GM18858 (cell line): Measurements from ENCODE around the gene CCP110.

Experiments used
- ATAC-seq: cut with Tn5 transposase; IDR thresholded peaks from one replicate; pipeline ENCODE4 v1.9.1; 2021; ENCODE audit not compliant: unreplicated experiment

The CCP110 gene

DNA sequence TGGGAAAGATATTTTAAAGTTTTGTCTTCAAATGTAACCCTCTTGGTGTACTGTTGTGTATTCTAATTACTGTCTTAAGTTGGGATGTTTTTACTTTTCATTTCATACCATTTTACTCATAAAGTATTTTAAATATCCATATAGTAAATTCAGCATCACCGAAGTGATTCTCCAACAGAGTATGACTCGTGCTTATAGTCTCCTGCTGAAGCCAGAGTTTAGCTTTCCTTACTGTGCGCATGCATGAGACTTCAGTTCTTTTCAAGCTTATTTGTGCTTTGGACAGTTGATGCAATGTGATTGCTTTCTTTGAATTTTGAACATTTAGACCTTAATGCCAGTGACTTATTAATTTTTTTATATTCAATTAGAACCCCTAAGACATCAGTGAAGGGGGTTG is 24.4 kb downstream of the CCP110 start:
- ATAC-seq, result no peak

DNA sequence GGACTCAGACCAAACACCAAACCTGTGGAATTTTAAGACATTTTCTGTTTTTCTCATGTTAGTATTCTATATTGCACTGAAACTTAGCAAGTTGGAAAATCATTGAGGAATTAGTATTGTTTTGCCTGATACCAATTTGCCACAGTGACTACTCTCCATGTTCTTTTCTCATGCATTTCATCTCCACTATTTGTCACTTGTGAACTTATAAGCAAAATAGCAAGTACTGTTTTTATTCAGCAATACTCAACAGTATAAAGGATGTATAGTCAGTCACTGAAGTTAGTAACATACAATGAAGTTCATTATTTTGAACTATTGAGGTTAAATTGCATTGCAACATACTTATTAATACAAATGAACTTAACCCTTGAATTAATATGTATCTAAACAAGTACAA is 25.9 kb downstream of the CCP110 start:
- no peak for ATAC-seq

DNA sequence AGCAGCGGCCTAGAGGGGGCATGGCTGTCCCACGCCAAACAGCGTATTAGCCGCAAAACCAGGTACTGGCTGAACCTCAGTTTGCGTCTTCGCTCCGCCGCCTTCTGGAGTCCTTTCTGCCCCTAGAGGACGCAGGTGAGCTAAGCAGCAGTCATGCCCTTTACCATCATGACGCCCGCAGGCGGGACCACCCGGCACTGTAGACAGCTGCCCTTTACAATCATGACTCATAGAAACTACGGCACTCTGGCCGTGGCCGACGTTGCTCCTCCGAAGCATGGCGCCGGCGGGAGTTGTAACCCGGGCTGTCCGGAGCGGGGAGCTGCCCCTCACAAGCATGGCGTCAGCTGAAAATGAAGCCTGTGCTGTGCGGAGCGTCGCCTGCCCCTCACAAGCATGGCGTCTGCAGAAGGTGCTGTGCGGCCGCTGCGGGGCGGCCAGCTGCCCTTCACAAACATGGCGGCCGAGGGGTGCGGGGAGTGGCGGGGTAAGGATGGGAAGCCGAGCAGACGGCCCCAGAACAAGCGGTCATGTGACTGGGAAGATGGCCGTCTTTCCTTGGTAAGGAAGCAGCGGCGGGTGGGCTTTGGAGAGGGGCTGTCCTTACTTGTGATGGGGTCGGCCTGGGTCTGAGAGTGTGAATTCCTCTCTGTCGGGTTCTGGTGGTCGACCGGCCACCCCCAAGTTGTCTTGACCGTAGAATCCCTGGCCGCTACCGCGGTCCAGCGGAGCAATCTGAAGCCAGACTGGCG is 31.6 kb downstream of the CCP110 start, which contains the start of gene VPS35L:
VPS35L (plus strand) TSS at position 518 of the 752 bp plus-strand sequence; CDS start at position 545, 27 bp downstream.
- ATAC-seq, result peak; percentile 88

DNA sequence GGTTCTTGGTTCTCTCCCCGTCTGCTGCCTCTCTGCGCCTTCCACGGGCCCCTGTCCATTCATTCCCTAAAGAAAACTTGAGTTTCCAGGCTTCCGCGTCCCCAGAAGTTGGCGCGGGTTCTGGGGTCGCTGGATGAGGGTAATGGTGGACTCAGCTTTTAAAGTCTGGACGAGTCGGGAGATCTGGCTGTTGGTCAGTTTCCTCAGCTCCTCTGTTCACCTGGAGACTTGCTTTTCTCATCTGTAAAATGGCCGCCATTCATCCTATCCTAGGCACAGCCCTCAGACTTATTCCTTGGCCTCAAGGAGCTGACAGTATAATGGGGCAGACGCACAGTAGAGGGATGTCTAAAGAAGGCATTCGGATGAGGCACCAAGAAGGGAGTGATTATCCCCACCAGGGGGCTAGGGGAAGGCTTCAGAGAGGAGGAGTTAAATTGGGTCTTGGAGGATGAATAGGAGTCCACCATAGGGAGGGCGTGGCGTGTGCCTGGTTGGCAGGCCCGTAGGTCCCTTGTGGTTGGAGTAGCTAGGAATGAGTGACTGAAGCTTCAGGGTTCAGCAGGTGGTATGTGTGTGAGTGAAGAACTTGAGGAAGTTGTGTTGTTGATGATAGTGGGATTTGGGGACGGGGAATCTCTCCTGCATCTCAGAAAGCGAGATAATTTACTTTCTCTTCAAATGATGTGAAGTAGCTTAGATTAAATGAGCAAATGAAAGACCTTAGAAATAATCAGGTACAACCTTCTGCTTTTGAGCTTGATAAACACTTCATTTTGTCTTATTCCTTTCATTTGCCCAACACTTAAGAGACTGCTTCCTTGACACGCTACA is 32.4 kb downstream of the CCP110 start:
- ATAC-seq, result no peak

DNA sequence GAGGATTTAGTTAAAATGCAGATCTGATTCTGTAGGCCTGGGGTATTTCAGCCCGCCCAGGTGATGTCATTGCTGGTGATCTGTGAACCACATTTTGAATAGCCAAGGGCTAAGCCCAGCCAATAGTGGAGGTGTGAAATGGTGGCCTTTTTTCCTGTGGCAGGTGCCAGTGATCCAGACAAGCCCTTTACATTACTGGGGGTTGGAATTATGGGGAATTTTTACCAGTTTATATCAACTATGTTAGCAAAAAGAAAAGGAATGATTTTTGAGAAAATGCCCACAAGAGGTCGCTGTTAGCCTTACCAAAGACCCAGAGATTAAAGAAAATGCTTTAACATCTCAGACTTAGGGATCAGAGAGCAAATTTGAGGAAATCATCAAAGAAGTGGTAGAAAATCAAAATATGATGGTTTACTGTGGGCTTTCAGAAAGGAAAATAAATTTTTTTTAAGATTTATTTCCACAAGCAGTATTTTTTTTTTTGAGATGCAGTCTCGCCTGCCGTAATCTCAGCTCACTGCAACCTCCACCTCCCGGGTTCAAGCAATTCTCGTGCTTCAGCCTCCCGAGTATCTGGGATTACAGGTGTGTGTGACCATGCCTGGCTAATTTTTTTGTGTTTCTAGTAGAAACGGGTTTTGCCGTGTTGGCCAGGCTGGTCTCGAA is 35.6 kb downstream of the CCP110 start:
- no peak for ATAC-seq

DNA sequence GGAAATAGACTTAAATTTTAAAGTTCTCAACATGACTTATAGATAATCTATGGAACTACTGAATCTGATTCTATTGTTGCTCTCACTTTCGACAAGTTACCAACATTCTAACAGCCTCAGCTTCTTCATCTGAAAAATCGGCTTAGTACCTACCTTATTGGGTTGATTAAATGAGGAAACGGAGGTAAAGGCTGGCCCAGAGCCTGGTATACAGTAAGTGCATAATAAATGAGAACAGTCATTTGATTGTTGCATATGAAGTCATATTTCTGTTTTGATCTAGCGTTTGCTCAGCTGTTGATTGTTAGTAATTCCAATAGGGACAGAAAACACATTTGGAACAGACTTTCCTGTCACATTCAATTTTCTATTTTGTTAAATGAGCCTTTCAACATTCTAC is 36.3 kb downstream of the CCP110 start:
- no peak for ATAC-seq

DNA sequence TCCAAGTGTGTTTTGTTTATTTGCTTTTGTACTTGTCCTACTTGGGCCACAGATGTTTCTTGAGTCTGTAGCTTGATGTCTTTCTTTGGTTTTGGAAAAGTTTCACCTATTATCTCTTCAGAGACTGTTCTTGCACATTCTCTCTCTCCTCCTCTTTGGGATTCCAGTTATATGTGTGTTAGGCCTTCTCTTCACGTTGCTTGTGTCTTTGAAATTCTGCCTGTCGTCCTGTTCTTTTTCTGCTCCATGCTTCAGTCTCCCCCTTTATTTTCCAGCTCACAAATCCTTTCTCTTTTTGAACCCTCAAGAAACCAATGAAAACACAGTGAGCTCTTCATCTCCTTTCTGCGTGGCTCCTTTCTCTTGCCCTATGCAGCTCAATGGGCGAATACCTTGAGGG is 39.6 kb downstream of the CCP110 start:
- no peak for ATAC-seq

DNA sequence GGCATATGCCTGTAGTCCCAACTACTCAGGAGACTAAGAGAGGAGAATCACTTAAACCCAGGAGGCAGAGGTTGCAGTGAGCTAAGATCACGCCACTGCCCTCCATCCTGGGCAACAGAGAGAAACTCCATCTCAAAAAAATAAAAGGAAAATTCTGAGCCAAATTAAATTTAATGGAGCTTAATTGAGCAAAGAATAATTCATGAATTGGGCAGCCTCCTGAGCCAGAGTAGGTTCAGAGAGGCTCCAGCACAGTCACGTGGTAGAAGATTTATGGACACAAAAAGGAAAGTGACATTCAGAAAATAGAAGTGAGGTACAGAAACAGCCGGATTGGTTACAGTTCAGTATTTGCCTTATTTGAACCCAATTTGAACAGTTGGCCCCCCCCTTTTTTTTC is 42.6 kb downstream of the CCP110 start:
- ATAC-seq, result no peak

DNA sequence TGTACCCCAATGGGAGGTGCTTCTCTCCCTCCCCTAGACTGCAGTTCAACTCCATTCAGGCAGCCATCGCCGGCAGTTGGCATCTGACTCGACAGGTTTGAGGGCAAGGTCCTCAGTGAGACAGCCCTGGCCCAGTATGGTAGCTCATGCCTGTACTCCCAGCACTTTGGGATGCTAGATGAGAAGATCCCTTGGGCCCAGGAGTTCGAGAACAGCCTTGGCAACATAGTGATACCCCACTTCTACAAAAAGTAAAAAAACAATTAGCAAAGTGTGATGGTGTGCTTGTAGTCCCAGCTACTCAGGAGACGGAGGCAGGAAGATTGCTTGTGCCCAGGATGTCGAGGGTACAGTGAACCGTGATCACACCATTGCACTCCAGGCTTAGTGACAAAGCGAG is 43.8 kb downstream of the CCP110 start:
- no peak for ATAC-seq

DNA sequence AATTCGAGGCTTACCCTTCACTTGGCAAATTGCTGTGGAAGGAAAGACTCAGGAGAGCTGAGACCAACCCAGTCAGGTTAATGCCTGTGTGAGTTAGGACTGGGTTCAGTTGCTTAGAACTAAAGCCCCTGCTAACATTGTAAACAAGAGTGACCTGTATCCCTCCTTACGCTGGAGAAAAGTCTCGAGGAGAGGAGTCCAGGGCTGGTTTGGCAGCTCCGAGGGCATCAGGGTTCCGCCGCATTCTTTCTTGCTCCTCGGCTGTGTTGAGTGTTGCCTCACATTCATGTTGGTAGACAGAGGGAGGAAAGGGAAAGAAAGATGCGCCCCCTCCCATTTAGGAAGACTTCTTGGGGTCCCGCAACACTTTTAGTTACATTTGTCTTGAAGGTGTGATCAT is 50.3 kb downstream of the CCP110 start:
- no peak for ATAC-seq

DNA sequence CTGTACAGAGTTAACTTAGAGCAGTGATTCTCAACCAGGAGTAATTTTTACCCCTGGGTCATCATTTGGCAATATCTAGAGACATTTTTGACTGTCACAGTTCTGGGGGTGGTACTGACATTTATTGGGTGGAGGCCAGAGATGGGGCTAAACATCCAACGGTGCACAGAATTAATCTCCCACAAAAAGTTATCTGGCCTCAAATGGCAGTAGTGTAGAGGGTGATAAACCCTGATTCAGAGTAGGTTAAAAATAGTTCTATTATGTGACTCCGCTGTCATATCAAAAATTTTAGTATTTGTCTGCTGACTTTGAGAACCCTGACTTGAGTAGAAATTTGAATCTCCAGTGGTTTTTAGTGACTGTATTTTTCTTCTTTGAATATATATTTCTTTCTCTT is 50.9 kb downstream of the CCP110 start:
- no peak for ATAC-seq

DNA sequence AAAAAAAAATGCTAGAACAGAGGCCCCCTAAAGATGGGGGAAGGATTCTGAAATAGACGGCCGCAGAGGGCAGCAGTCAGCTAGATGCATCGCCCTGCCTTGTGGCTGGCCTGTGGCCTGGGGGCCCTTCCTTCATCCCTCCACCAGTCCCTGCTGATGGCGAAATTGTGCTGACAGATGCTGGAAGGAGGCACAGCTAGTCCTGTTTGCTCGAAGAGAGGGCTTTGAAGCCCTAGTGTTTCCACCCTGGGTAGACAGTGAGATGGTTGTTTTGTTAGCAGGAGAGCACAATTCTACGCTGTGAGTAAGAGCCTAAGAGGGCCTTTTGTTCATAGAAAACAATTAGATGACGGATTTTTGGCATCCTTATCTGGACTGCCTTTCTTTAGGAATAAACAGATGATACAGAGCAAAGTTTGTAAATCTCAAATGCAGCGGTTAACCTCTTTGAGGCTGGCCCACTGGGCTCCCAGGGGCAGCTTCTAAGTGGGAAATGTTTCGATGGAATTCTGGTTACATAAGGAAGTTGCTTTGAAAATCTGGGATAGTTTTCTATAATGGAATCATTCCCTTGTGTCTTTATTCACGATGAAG is 54.7 kb downstream of the CCP110 start:
- ATAC-seq, result no peak

DNA sequence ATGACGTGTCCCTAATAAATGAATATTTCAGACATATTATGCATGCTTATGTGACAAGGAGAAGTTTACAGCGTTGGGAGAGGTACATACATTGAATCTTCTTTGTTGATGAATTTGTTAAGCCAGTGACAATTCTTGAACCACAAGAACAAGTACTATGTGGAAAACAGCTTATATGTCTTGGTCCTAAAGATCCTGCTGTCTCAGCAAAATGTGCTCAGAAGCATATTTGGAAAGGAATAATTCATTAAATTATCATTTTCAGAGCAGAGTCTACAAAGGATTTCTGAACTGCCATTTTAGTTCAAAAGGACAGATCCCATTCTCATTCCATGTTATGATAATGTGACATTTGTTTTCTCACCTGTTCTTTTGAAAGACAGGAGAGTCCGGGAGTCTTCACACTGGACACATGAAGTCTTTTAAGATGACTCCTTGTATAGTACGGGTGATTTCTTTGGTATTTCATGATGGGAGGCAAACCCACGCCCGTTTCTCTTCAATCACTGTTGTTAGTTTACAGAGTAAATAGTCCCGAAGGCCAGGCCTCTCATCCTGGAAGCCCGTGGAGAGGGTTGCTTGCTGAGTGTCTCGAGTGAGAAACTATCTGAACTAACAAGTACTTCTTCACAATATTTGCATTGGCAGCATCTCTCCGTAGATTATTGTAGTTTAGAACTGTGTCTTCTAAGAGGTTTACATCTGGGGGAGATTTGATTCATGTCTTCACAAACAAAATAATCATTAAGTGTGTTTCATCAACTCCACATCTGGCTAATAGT is 58.5 kb downstream of the CCP110 start:
- ATAC-seq, result no peak

DNA sequence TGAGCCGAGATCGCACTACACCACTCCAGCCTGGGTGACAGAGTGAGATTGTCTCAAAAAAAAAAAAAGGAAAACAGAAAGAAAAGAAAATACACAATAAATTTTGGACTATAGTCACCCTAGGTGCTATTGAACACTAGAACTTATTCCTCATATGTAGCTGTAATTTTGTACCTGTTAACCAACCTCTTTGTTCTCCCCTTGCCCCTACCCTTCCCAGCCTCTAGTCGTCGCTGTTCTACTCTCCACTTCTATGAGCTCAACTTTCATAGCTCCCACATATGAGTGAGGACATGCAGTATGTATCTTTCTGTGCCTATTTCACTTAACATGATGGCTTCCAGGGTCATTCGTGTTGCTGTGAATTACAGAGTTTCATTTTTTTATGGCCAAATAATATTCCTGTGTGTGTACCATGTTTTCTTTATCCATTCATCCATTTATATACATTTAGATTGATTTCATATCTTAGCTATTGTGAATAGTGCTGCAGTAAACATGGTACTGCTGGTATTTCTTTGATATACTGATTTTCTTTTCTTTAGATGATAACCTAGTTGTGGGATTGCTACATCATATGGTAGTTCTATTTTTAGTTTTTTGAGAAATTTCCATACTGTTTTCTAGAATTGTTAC is 60.0 kb downstream of the CCP110 start:
- ATAC-seq, result no peak

DNA sequence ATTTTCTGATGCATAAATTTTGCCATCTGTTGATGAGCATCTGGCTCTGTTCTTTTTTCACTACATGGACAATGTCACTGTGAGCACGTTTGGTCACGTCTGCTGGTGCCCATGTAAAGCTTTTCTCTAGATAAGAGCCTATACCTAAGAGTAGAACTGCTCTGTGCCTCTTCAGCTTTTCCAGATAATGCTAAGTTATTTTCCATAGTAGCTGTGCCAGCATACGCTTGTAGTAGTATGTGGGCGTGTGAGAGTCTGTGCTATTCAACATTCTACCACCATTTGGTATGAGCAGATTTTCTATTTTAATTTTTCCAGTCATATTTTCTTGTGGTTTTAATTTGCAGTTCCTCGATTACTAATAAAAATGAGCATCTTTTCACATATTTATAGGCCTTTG is 64.9 kb downstream of the CCP110 start:
- ATAC-seq, result no peak

DNA sequence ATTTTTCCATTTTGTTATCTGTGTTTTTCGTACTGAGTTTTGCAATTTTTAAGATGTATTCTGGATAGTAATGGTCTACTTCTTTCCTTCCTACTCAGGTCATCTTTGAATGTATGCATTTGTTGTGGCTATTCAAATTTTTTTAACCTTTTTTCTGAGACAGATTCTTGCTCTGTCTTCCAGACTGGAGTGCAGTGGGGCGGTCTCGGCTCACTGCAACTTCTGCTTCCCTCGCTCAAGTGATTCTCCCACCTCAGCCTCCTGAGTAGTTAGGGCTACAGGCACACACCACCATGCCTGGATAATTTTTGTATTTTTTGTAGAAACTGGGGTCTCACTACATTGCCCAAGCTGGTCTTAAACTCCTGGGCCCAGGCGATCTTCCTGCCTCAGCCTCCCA is 65.4 kb downstream of the CCP110 start:
- no peak for ATAC-seq

DNA sequence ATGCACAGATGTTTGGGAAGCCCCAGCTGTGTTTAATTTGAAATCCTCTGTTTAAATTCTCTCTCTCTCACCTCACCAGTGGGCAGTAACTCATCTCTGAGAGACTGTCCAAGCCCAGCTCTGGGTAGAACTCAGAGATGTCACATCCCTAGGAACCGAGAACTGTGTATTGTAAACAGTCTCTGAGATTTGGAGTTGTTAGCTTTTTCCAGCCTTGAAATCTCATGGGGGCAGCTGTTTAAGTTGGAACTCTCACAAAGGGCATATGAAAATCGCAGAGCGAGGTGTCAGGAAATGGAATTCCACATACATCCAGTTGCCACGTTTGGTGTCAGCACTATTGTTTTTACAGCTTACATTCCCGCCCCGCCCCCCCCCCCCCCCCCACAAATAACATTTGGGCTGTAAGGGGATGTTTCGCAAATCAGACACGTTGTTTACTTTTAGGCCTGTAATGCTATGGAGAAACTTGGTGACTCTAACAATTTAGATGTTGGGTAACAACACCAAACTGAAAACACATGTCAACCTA is 66.1 kb downstream of the CCP110 start:
- no peak for ATAC-seq

DNA sequence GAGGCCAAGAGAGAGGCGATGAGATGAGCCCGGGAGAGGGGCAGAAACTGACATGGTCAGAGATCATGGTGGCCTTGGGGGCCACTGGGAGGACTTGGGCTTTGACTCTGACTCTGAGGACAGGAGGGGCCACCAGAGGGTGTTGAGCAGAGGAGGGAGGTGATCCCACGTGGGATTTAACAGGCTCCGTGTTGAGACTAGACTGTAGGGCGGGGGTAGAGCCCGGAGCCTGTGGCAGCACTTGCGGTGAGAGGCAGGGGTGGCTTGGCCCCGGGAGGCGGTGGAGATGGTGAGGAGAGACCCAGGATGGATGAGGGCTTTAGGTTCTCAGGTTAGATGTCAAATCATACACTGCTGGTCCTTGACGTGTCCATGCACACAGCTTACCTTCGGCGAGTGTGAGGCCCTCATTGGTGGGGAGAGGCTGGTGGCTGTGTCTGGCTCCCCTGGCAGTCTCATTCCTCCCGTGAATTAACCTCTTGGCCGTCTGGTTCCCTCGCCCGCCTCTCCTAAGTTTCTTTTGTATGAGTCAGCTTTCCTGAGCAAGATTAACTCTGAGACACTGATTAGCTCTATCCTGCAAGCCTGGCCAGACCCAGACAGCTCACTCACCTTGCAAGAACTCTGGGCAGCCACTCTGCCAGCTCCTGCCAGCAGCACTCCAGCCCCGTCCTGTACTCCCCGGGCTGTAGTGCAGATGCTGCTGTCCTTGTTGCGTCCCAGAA is 71.5 kb downstream of the CCP110 start:
- ATAC-seq, result no peak

DNA sequence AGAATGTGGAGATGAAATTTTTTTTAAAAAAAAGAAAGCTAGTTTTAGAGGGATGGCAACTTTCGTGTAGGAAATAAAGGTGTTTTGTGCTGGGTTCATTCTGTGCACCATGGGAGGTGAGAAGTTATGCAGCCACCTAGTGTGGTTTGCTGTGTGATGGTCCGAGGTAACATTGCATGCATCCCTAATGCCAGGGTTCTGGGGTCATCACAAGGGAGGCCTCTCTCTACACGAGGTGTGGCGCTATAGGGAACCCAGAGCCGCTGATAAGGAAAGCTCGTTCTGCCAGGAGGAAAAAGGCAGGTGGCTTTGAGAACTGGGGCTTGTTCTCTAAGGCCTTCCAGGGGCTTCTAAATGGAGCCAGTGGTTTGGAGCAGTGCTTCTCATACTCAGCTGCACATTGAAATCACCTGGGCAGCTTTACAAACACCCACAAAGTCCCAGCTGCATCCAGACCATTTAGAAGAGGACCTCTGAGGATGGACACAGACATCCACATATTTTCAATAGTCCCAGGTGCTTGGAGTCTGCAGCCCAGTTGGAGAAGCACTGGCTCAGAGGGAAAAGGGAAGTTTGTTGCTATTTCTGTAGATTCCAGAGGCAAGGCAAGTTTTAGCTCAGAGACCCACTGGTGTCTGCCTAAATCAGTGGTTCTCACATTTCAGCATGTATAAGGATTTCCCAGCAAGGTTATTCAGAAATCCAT is 75.2 kb downstream of the CCP110 start:
- ATAC-seq, result no peak
